ENCODE results near the gene ABHD17A.

The ABHD17A gene

DNA sequence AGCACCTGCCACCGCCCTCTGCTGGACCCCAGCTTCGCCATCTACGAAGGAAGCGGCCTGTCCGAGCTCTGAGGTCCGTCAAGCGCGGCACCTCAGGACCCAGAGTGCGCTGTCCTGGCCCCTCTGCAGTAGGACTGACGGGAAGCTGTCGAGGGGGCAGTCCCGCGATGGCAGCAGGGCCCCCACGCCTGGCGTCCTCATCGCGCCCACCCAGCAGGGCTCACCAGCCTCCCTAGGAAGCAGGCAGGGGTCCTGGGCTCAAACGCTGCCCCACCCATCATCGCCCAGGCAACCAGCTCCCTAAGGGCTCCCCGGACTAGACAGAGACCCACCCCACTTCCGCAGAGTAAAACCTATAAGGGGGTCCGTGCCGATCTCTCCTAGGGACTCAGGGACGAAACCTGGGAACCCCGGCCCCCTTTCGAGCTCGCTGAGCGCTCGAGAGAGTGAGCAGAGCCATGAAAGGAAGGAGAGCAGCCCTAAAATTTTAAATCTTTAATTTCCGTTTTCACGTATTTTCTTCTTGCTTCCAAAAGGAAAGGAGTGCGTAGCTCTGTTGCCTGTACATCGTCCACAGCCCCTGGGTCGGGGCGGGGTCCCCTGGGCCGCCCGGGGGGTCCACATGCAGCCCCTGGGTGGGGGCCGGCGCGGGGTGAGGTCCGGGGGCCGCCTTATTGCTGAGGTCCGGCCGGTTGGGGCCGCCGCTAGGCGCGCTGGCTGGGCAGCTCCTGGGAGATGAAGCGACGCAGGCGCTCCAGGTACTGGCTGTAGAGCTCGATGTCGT lies 8.6 kb downstream of the ABHD17A start:
- 0 out of 2 replicates have a peak, but pooled peaks have one; percentile 2 for TF ChIP-seq TCF12 (IDR thresholded peaks at IDR 0.05; ENCODE audit: low read depth)

DNA sequence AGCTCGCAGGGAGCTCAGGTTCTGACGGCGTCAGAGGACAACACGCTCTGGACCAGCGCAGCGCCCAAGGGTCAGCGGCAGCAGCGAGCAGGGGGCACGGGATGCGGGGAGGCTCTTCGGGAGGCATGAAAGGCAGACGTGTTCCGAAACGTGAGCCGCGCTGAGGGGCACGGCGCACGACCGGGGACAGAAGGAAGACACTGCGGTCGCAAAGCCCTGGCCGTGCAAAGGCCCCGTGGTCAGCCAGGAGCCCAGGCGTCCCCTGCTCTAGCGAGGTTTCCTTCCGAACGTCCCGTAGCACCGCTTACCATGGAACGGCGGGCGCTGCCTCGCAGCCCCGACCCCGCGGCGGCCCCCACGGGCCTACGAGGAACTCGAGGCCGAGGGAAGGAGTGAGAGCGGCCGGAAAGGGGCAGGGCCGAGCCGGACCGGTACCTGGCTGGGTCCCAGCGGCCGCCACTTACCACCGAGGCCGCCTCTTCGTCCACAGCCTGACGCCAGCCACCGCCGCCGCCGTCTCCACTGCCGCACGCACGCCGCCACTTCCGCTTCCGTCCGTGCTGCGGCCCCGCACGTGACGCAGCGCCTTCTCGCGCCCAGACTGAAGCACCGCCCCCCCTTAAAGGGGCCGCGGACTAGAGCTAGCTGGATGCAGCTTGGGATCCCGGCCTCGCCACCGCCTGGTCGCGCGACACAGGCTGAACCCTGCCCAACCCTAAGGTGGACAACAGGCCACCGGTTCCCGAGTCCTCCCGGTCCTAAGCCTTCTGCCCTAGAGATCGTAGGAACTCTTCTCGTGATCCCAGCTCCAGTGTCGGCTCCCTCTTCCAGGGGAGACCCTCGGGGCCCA lies 9.4 kb downstream of the ABHD17A start:
- TF ChIP-seq CREB1 (IDR thresholded peaks at IDR 0.05; ENCODE audit: low read depth) (0 out of 2 replicates have a peak, but pooled peaks have one; percentile 38), ZBTB7A (IDR thresholded peaks at IDR 0.05; ENCODE audit: low read depth) (no peak; the same call in 1 of the 2 replicates), FOXM1 (IDR thresholded peaks at IDR 0.05; ENCODE audit: borderline replicate concordance, low read depth) (no peak), EGR1 (IDR thresholded peaks at IDR 0.05) (no peak; the same call in 1 of the 2 replicates), TCF12 (IDR thresholded peaks at IDR 0.05; ENCODE audit: low read depth) (peak; percentile 53; the same call in 1 of the 2 replicates), TAF1 (IDR thresholded peaks at IDR 0.05; ENCODE audit: low read depth) (peak; percentile 79), EP300 (IDR thresholded peaks at IDR 0.05; ENCODE audit: borderline replicate concordance) (peak; percentile 18; the same call in 1 of the 2 replicates), USF1 (IDR thresholded peaks at IDR 0.05) (peak; percentile 99), YY1 (IDR thresholded peaks at IDR 0.05; ENCODE audit: low read depth) (0 out of 2 replicates have a peak, but pooled peaks have one; percentile 57), NFIC (IDR thresholded peaks at IDR 0.05) (no peak), RAD21 (IDR thresholded peaks at IDR 0.05; ENCODE audit: low read depth) (no peak), TEAD4 (IDR thresholded peaks at IDR 0.05) (no peak; the same call in 1 of the 2 replicates), CEBPB (IDR thresholded peaks at IDR 0.05) (no peak)
- TF ChIP-seq, protein P1, sequence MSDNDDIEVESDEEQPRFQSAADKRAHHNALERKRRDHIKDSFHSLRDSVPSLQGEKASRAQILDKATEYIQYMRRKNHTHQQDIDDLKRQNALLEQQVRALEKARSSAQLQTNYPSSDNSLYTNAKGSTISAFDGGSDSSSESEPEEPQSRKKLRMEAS (IDR thresholded peaks at IDR 0.05) = peak; percentile 98
- TF ChIP-seq, protein P2, sequence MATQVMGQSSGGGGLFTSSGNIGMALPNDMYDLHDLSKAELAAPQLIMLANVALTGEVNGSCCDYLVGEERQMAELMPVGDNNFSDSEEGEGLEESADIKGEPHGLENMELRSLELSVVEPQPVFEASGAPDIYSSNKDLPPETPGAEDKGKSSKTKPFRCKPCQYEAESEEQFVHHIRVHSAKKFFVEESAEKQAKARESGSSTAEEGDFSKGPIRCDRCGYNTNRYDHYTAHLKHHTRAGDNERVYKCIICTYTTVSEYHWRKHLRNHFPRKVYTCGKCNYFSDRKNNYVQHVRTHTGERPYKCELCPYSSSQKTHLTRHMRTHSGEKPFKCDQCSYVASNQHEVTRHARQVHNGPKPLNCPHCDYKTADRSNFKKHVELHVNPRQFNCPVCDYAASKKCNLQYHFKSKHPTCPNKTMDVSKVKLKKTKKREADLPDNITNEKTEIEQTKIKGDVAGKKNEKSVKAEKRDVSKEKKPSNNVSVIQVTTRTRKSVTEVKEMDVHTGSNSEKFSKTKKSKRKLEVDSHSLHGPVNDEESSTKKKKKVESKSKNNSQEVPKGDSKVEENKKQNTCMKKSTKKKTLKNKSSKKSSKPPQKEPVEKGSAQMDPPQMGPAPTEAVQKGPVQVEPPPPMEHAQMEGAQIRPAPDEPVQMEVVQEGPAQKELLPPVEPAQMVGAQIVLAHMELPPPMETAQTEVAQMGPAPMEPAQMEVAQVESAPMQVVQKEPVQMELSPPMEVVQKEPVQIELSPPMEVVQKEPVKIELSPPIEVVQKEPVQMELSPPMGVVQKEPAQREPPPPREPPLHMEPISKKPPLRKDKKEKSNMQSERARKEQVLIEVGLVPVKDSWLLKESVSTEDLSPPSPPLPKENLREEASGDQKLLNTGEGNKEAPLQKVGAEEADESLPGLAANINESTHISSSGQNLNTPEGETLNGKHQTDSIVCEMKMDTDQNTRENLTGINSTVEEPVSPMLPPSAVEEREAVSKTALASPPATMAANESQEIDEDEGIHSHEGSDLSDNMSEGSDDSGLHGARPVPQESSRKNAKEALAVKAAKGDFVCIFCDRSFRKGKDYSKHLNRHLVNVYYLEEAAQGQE (IDR thresholded peaks at IDR 0.05; ENCODE audit: low read depth) = no peak

DNA sequence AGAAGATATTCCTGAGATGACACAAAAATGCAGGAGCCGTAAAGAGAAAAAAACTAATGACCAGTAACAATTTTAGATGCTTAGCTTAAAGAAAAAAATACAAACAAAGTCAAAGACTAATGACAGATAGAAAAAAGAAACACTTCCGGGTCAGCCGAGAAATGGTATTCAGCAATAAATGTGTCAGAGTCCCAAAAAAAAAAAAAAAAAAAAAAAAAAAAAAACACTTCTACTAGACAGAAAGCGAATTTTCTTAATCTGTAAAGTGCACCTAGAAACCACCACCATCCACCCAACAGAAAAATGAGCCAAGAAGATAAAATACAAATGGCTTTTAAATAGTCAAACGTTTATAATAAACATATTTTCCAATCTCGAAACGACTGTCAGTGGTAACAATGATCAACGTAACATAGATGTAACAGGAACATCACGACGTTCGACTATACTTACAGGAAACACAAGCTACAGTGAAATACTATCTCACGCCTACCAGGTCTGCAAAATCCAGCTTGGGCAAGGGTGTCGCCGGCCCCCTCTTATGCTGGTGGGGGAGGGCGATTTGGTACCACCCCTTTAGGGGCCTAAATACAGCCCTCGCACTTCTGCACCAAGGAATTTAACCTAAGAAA lies 10.6 kb downstream of the ABHD17A start:
- TF ChIP-seq YY1 (IDR thresholded peaks at IDR 0.05; ENCODE audit: low read depth) = no peak
- TF ChIP-seq EP300 (IDR thresholded peaks at IDR 0.05; ENCODE audit: borderline replicate concordance) = no peak
- TF ChIP-seq TEAD4 (IDR thresholded peaks at IDR 0.05) = no peak
- no peak for TF ChIP-seq RAD21 (IDR thresholded peaks at IDR 0.05; ENCODE audit: low read depth)
- no peak for TF ChIP-seq CREB1 (IDR thresholded peaks at IDR 0.05; ENCODE audit: low read depth)
- no peak for TF ChIP-seq NFIC (IDR thresholded peaks at IDR 0.05)
- TF ChIP-seq EGR1 (IDR thresholded peaks at IDR 0.05) = no peak
- no peak for TF ChIP-seq TAF1 (IDR thresholded peaks at IDR 0.05; ENCODE audit: low read depth)

GRCh38 chr19:1873524-1874473 lies 11.5 kb downstream of the ABHD17A start:
- no peak for TF ChIP-seq CREB1 (IDR thresholded peaks at IDR 0.05; ENCODE audit: low read depth)
- TF ChIP-seq TAF1 (IDR thresholded peaks at IDR 0.05; ENCODE audit: low read depth) = no peak
- TF ChIP-seq TCF12 (IDR thresholded peaks at IDR 0.05; ENCODE audit: low read depth) = no peak

DNA sequence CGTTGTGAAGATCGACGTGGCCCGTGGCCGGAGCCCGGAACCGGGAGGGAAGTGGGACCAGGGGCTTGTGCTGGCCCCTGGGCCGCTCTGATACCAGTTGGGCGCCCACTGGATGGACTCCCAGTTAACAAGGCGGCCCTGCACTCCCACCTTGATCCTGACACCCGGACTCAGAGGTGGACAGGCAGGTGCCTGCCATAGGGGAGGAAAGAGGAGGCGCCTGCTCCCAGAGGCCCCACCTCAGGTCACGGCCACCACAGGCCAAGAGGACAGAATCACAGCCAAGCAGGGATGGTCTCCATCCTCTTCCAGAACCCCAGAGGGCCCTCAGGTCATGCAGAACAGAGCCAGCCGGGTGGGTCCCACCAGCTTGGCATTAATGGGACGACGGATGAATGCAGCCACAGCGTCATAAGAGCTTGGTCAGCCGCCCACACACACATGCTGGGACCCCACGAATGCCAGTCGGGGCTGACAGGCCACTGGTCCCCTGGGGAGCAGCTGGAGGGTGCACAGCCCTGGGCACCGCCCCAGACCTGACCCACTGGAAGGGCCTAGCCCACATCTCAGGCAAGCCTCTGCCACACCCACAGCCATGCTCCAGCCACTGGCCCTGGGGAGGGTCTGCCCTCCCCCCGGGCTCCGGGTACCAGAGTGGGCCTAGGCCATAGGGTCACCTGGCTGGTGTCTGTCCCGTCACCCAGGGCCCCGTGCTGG lies 12.3 kb downstream of the ABHD17A start:
- TF ChIP-seq CREB1 (IDR thresholded peaks at IDR 0.05; ENCODE audit: low read depth) = no peak
- TF ChIP-seq, protein P2 (IDR thresholded peaks at IDR 0.05; ENCODE audit: low read depth) = no peak
- no peak for TF ChIP-seq FOXM1 (IDR thresholded peaks at IDR 0.05; ENCODE audit: borderline replicate concordance, low read depth)
- TF ChIP-seq NFIC (IDR thresholded peaks at IDR 0.05) = no peak
- no peak for TF ChIP-seq YY1 (IDR thresholded peaks at IDR 0.05; ENCODE audit: low read depth)
- TF ChIP-seq, protein P1 (IDR thresholded peaks at IDR 0.05) = no peak
- no peak for TF ChIP-seq TCF12 (IDR thresholded peaks at IDR 0.05; ENCODE audit: low read depth)

All from Ishikawa (cell line).